Thyroid gland (tissue), 4 donors: Measurements from ENCODE around the gene CIDEC.
"Not testable (repeated sequence)": the region's sequence is repeated elsewhere in the genome, so short reads cannot be mapped to it uniquely, and the experiment has no call there.

Experiments used
- POLR2A ChIP-seq, 2 donors: fragments of 450-650 bp; IDR thresholded peaks; one replicate each; pipeline ENCODE4 v1.6.1; 2017; ENCODE audit warnings: antibody characterized with exemption in 2 of 2, mild to moderate bottlenecking in 2 of 2, moderate library complexity in 1 of 2
- TF ChIP-seq, protein P1 (sequence below), 6 experiments: fragments of 200-600 bp in 3 of 6; fragments of 450-650 bp in 3 of 6; sonication (generic) in 3 of 6; IDR thresholded peaks; one replicate each; pipeline ENCODE4 v1.5.1; 2016 to 2019; ENCODE audit warnings: antibody characterized with exemption in 6 of 6, mild to moderate bottlenecking in 2 of 6, inconsistent platforms in 1 of 6, moderate library complexity in 1 of 6

GRCh38 chr3:9851926-9852325, 28.1 kb downstream of the CIDEC start:
- TF ChIP-seq POLR2A (IDR thresholded peaks at IDR 0.05), result not testable (repeated sequence)
- TF ChIP-seq, protein P1, sequence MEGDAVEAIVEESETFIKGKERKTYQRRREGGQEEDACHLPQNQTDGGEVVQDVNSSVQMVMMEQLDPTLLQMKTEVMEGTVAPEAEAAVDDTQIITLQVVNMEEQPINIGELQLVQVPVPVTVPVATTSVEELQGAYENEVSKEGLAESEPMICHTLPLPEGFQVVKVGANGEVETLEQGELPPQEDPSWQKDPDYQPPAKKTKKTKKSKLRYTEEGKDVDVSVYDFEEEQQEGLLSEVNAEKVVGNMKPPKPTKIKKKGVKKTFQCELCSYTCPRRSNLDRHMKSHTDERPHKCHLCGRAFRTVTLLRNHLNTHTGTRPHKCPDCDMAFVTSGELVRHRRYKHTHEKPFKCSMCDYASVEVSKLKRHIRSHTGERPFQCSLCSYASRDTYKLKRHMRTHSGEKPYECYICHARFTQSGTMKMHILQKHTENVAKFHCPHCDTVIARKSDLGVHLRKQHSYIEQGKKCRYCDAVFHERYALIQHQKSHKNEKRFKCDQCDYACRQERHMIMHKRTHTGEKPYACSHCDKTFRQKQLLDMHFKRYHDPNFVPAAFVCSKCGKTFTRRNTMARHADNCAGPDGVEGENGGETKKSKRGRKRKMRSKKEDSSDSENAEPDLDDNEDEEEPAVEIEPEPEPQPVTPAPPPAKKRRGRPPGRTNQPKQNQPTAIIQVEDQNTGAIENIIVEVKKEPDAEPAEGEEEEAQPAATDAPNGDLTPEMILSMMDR (IDR thresholded peaks at IDR 0.05), result not testable (repeated sequence)
